ENCODE results near the gene ADGRE1. TPM values are rescaled to one million over a fixed set of nuclear protein-coding genes. Genes with fewer than 3 reads are reported as not detected.

ADGRE1 gene, protein sequence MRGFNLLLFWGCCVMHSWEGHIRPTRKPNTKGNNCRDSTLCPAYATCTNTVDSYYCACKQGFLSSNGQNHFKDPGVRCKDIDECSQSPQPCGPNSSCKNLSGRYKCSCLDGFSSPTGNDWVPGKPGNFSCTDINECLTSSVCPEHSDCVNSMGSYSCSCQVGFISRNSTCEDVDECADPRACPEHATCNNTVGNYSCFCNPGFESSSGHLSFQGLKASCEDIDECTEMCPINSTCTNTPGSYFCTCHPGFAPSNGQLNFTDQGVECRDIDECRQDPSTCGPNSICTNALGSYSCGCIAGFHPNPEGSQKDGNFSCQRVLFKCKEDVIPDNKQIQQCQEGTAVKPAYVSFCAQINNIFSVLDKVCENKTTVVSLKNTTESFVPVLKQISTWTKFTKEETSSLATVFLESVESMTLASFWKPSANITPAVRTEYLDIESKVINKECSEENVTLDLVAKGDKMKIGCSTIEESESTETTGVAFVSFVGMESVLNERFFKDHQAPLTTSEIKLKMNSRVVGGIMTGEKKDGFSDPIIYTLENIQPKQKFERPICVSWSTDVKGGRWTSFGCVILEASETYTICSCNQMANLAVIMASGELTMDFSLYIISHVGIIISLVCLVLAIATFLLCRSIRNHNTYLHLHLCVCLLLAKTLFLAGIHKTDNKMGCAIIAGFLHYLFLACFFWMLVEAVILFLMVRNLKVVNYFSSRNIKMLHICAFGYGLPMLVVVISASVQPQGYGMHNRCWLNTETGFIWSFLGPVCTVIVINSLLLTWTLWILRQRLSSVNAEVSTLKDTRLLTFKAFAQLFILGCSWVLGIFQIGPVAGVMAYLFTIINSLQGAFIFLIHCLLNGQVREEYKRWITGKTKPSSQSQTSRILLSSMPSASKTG
- 1.9 TPM for polyA plus RNA-seq
- long read RNA-seq, donor 1 = 0 reads
- long read RNA-seq, donor 2 = 0 reads
- long read RNA-seq, donor 3 = 0 reads
- long read RNA-seq, donor 4 = 0 reads
- long read RNA-seq, donor 5 = 0 reads
- long read RNA-seq, donor 6 = 0 reads
- long read RNA-seq, donor 7 = 0 reads
- long read RNA-seq, donor 8 = 0 reads
- long read RNA-seq, donor 9 = 0 reads
- long read RNA-seq, donor 10 = 0 reads
- long read RNA-seq, donor 11 = 0 reads

DNA sequence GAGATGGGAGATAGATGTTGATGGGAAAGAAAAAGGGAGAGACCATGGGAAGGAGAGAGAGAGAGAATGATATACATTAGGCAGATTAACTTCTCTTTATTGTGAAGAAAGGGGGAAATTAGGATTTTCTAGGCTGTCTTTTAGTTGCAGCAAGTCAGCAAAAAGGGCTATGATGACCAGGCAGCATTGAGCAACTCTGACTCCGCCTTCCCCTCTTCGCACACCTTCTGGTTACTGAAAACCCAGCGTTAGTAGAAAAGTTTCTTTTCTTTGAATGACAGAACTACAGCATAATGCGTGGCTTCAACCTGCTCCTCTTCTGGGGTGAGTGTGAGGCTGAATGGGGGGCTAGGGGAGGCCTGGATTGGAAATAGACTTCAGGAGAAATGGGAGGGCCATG lies at the start of gene ADGRE1:
ADGRE1 (plus strand) TSS at position 264 of the 400 bp plus-strand sequence; CDS start at position 294, 30 bp downstream.
- WGBS (ENCODE audit: insufficient coverage, low lambda C conversion rate) = no CpG with 5 or more reads among the region's 4 CpGs
- no peaks in the 10 kb centered on the region for H3K36me3 ChIP-seq (ENCODE audit: control insufficient read depth, insufficient read depth, low read length)
- H3K4me1 ChIP-seq (ENCODE audit: control insufficient read depth, insufficient read depth, low read length) = no peaks in the 10 kb centered on the region
- no peak within 1 kb of the TSS for H3K4me3 ChIP-seq (ENCODE audit: low read length)
- H3K27me3 ChIP-seq (ENCODE audit: control insufficient read depth, insufficient read depth, low read length) = no peaks in the 10 kb centered on the region
- no peak within 1 kb of the TSS for H3K27ac ChIP-seq (ENCODE audit: low read length)
- no peaks in the 10 kb centered on the region for H3K9me3 ChIP-seq (ENCODE audit: control insufficient read depth, low read depth, low read length)
- no peak for DNase-seq

DNA sequence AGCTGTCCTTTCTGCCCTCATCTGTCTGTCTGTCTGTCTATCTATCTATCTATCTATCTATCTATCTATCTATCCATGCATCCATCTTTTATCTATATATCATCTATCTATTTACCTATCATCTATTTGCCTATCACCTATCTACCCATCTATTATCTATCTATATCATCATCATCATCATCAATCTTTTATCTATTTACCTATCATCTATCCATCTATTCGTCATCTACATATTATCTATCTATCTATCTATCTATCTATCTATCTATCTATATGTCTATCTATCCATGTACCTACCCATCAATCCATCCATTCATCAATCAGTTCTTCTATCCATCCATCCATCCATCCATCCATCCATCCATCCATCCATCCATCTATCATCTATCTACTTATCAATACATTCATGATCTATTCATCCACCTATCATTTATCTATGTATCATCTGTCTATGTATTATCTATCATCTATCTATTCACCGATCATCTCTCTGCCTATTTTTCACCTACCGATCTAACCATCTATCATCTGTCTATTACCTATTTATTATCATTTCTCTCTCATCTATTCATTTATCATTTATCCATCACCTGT lies 49.2 kb upstream of the ADGRE1 start:
- no peak for DNase-seq
- H3K4me1 ChIP-seq (ENCODE audit: control insufficient read depth, insufficient read depth, low read length) = no peaks in the 10 kb centered on the region
- 93% methylated on average over 3 of the region's 3 CpGs for WGBS (ENCODE audit: insufficient coverage, low lambda C conversion rate)
- no peak overlapping the region for H3K4me3 ChIP-seq (ENCODE audit: low read length)
- no peak overlapping the region for H3K27ac ChIP-seq (ENCODE audit: low read length)
- H3K9me3 ChIP-seq (ENCODE audit: control insufficient read depth, low read depth, low read length) = no peaks in the 10 kb centered on the region
- H3K27me3 ChIP-seq (ENCODE audit: control insufficient read depth, insufficient read depth, low read length) = no peaks in the 10 kb centered on the region
- no peaks in the 10 kb centered on the region for H3K36me3 ChIP-seq (ENCODE audit: control insufficient read depth, insufficient read depth, low read length)

DNA sequence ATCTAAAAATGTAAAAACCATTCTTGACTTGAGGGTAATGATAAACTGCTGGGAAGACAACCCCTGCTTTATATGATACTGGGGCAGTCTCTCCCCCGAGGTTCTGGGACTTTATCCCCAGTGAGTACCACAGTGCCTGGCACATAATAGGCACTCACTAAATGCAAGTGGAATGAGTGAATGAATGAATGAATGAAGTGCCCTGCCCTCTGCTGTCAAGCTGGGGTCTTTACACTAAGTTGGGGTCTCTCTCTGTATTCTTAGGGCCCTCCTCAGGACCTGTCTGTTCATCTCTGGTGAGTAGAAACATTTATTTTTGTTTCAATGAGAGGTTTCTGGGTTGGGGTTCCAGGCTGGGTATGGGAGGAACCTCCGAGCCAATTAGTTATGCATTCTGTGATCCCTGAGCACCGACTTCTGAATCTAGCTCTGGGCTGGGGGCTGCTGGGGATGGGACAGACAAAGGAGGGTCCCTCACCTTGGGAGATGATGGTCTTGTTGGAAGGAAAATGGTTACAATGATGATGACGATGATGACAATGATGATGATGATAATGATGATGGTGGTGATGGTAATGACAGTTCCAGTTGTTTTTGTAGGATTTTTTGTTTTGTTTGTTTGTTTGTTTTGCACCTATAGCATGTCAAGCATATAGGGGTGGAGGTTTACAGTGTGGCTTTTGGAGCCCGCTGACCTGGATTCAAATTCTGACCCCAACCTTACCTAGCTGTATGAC lies 44.3 kb upstream of the ADGRE1 start:
- Histone ChIP-seq H3K27me3 (ENCODE audit: control insufficient read depth, insufficient read depth, low read length) (no peaks in the 10 kb centered on the region), H3K27ac (ENCODE audit: low read length) (no peak overlapping the region), H3K36me3 (ENCODE audit: control insufficient read depth, insufficient read depth, low read length) (no peaks in the 10 kb centered on the region), H3K9me3 (ENCODE audit: control insufficient read depth, low read depth, low read length) (no peaks in the 10 kb centered on the region), H3K4me1 (ENCODE audit: control insufficient read depth, insufficient read depth, low read length) (no peaks in the 10 kb centered on the region), H3K4me3 (ENCODE audit: low read length) (no peak overlapping the region)
- WGBS (ENCODE audit: insufficient coverage, low lambda C conversion rate) = no CpG with 5 or more reads among the region's 5 CpGs
- no peak for DNase-seq

DNA sequence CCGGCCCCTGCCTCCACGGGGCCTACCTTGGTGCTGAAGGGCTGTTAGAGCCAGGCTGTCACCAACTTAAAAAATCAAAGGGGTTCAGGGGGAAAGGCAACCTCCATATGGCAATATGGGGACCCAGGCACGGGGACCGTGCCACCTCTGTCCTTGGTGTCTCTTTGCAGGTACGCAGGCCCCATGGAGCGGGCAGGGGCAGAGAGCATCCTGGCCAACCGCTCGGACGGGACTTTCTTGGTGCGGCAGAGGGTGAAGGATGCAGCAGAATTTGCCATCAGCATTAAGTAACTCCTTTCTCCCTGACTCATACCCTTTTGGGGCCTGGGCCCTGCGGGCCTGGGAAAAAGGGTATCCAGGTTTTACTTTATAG lies 39.6 kb upstream of the ADGRE1 start:
- Histone ChIP-seq H3K4me3 (ENCODE audit: low read length) (no peak overlapping the region), H3K9me3 (ENCODE audit: control insufficient read depth, low read depth, low read length) (no peaks in the 10 kb centered on the region), H3K27me3 (ENCODE audit: control insufficient read depth, insufficient read depth, low read length) (no peaks in the 10 kb centered on the region), H3K27ac (ENCODE audit: low read length) (no peak overlapping the region), H3K4me1 (ENCODE audit: control insufficient read depth, insufficient read depth, low read length) (no peaks in the 10 kb centered on the region), H3K36me3 (ENCODE audit: control insufficient read depth, insufficient read depth, low read length) (no peaks in the 10 kb centered on the region)
- no peak for DNase-seq
- no CpG with 5 or more reads among the region's 11 CpGs for WGBS (ENCODE audit: insufficient coverage, low lambda C conversion rate)

DNA sequence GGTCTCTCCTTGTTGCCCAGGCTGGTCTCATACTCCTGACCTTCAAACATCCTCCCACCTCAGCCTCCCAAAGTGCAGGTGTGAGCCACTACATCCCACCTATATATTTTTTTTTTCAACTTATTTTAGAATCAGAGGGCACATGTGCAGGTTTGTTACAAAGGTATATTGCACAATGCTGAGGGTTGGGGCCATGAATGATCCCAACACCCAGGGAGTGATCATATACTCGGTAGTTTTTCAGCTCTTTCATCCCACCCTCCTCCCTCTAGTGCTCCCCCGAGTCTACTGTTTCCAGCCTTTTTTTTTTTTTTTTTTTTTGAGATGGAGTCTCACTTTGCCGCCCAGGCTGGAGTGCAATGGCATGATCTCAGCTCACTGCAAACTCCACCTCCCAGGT lies 38.4 kb upstream of the ADGRE1 start:
- Histone ChIP-seq H3K9me3 (ENCODE audit: control insufficient read depth, low read depth, low read length) (no peaks in the 10 kb centered on the region), H3K36me3 (ENCODE audit: control insufficient read depth, insufficient read depth, low read length) (no peaks in the 10 kb centered on the region), H3K4me1 (ENCODE audit: control insufficient read depth, insufficient read depth, low read length) (no peaks in the 10 kb centered on the region), H3K27ac (ENCODE audit: low read length) (no peak overlapping the region), H3K27me3 (ENCODE audit: control insufficient read depth, insufficient read depth, low read length) (no peaks in the 10 kb centered on the region), H3K4me3 (ENCODE audit: low read length) (no peak overlapping the region)
- DNase-seq = no peak
- no CpG with 5 or more reads among the region's 3 CpGs for WGBS (ENCODE audit: insufficient coverage, low lambda C conversion rate)

DNA sequence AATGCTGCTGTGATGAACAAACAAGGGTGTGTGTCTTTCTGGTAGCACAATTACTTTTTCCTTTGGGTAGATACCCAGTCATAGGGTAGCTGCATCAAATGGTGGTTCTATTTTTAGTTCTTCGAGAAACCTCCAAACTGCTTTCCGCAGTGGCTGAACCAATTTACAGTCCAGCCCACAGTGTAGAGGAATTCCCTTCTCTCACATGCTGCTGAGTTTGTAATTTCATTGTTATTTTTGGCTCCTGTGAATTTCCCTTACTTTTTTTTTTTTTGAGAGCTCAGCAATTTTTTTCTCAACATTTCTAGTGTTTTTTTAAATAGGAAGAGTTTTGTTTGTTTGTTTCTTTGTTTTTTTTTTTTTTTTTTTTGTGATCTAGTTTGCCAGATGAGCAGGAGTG lies 37.5 kb upstream of the ADGRE1 start:
- no peaks in the 10 kb centered on the region for H3K27me3 ChIP-seq (ENCODE audit: control insufficient read depth, insufficient read depth, low read length)
- DNase-seq = no peak
- no peaks in the 10 kb centered on the region for H3K9me3 ChIP-seq (ENCODE audit: control insufficient read depth, low read depth, low read length)
- 80% methylated on average over 1 of the region's 2 CpGs for WGBS (ENCODE audit: insufficient coverage, low lambda C conversion rate)
- H3K4me1 ChIP-seq (ENCODE audit: control insufficient read depth, insufficient read depth, low read length) = no peaks in the 10 kb centered on the region
- H3K4me3 ChIP-seq (ENCODE audit: low read length) = no peak overlapping the region
- H3K36me3 ChIP-seq (ENCODE audit: control insufficient read depth, insufficient read depth, low read length) = no peaks in the 10 kb centered on the region
- no peak overlapping the region for H3K27ac ChIP-seq (ENCODE audit: low read length)

DNA sequence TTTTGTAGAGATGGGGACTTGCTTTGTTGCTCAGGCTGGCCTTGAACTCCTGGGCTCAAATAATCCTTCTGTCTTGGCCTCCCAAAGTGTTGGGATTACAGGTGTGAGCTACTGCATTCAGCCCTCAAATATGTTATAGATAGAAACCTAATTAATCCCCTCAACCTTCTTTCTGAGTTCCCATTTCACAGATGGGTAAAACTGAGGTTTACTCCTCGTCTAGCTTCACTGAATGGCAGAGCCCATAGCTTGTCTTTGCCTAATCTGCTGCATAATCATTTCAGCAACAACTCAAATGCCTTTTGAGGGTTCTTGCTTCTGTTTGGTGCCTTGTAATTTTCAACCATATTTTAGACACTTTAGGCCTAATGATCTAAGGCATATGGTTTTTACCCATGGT lies 36.0 kb upstream of the ADGRE1 start:
- Histone ChIP-seq H3K4me1 (ENCODE audit: control insufficient read depth, insufficient read depth, low read length) (no peaks in the 10 kb centered on the region), H3K36me3 (ENCODE audit: control insufficient read depth, insufficient read depth, low read length) (no peaks in the 10 kb centered on the region), H3K27me3 (ENCODE audit: control insufficient read depth, insufficient read depth, low read length) (no peaks in the 10 kb centered on the region), H3K9me3 (ENCODE audit: control insufficient read depth, low read depth, low read length) (no peaks in the 10 kb centered on the region), H3K27ac (ENCODE audit: low read length) (no peak overlapping the region), H3K4me3 (ENCODE audit: low read length) (no peak overlapping the region)
- DNase-seq = no peak
- WGBS (ENCODE audit: insufficient coverage, low lambda C conversion rate) = no CpG with 5 or more reads among the region's 1 CpG

DNA sequence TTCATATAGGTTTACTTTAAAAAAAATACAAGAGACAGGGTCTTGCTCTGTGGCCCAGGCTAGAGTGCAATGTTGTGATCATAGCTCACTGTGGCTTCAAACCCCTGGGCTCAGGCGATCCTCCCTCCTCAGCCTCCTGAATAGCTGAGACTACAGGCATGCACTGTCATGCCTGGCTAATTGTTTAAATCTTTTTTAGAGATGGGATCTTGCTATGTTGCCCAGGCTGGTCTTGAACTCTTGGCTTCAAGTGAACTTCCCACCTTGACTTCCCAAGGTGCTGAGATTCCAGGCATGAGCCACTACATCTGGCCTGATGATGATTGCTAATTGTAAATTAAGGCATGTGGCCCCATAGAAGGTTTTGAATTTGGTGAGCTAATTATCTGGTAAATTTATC lies 35.4 kb upstream of the ADGRE1 start:
- Histone ChIP-seq H3K4me1 (ENCODE audit: control insufficient read depth, insufficient read depth, low read length) (no peaks in the 10 kb centered on the region), H3K27me3 (ENCODE audit: control insufficient read depth, insufficient read depth, low read length) (no peaks in the 10 kb centered on the region), H3K36me3 (ENCODE audit: control insufficient read depth, insufficient read depth, low read length) (no peaks in the 10 kb centered on the region), H3K4me3 (ENCODE audit: low read length) (no peak overlapping the region), H3K27ac (ENCODE audit: low read length) (no peak overlapping the region), H3K9me3 (ENCODE audit: control insufficient read depth, low read depth, low read length) (no peaks in the 10 kb centered on the region)
- DNase-seq = no peak
- WGBS (ENCODE audit: insufficient coverage, low lambda C conversion rate) = no CpG with 5 or more reads among the region's 1 CpG

DNA sequence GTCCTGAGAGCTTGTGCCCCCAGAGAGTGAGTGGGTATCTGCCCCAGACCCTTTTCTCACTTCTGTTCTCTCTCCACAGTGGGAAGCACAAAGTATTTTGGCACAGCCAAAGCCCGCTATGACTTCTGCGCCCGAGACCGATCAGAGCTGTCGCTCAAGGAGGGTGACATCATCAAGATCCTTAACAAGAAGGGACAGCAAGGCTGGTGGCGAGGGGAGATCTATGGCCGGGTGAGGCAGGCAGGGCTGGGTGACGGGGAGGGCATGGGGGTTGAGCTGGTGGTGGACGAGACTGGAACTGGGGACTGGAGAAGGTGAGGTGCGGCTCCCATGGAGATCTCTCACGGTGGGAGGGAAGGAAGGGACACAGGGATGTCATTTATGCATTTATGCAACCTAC lies 33.5 kb upstream of the ADGRE1 start:
- Histone ChIP-seq H3K4me3 (ENCODE audit: low read length) (no peak overlapping the region), H3K4me1 (ENCODE audit: control insufficient read depth, insufficient read depth, low read length) (no peaks in the 10 kb centered on the region), H3K9me3 (ENCODE audit: control insufficient read depth, low read depth, low read length) (no peaks in the 10 kb centered on the region), H3K36me3 (ENCODE audit: control insufficient read depth, insufficient read depth, low read length) (no peaks in the 10 kb centered on the region), H3K27ac (ENCODE audit: low read length) (no peak overlapping the region), H3K27me3 (ENCODE audit: control insufficient read depth, insufficient read depth, low read length) (no peaks in the 10 kb centered on the region)
- no CpG with 5 or more reads among the region's 11 CpGs for WGBS (ENCODE audit: insufficient coverage, low lambda C conversion rate)
- no peak for DNase-seq
